ENCODE results near the gene TRAPPC2B.

DNA sequence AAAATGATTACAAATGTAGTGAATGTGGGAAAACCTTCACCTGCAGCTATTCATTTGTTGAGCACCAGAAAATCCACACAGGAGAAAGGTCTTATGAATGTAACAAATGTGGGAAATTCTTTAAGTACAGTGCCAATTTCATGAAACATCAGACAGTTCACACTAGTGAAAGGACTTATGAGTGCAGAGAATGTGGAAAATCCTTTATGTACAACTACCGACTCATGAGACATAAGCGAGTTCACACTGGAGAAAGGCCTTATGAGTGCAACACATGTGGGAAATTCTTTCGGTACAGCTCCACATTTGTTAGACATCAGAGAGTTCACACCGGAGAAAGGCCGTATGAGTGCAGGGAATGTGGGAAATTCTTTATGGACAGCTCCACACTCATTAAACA is 35.5 kb downstream of the TRAPPC2B start:
- no peak for TF ChIP-seq CTCF (conservative IDR thresholded peaks at IDR 0.05; ENCODE audit: low read depth, low read length)
- no peak for TF ChIP-seq EZH2 (IDR thresholded peaks at IDR 0.05; ENCODE audit: borderline replicate concordance, low read depth, low read length, poor library complexity, severe bottlenecking)
